HepG2 (cell line): ENCODE measurements around the gene WDR26. TPM values are rescaled to one million over a fixed set of nuclear protein-coding genes. Genes with fewer than 3 reads are reported as not detected.

Experiments
- ATAC-seq: fragments of 200-7000 bp; cut with Tn5 transposase; 3 replicates; pipeline ENCODE4 v1.9.1; 2020; ENCODE audit warnings: mild to moderate bottlenecking, moderate library complexity
- BruUV-seq: library from RNA; stranded (reverse); fragments of 400-500 nt; replicated peaks from 2 replicates; lab custom pipeline; 2021; lab: Mats Ljungman, UMichigan
- CTCF ChIA-PET: fragments of 300-600 bp; formaldehyde crosslinking; extraction: SDS; loops from one replicate; lab custom pipeline; 2021; ENCODE audit warnings: low total read pairs, inconsistent platforms, low intra/inter-chr PET ratio; lab: Yijun Ruan, JAX
- POLR2A ChIA-PET: fragments of 350-600 bp; sonication (Branson Sonifier 250); formaldehyde crosslinking; loops from one replicate; lab custom pipeline; 2020; ENCODE audit warnings: antibody characterized with exemption, inconsistent platforms; lab: Yijun Ruan, JAX
- DNase-seq: peaks from one replicate; pipeline ENCODE4 v3.0.0-alpha.2; 2015; ENCODE audit warnings: low spot score
- FAIRE-seq: peaks from 3 replicates; lab custom pipeline; 2011; peaks lifted over from hg19 to GRCh38; lab: Jason Lieb, UNC
- H2AFZ ChIP-seq: one replicate; pipeline ENCODE4 v1.6.1; 2011; ENCODE audit warnings: low read length, inconsistent platforms
- H3K27ac ChIP-seq: fragments of 300-600 bp; 3 replicates; pipeline ENCODE4 v1.8.0; 2011; ENCODE audit warnings: mixed run types, mild to moderate bottlenecking, mixed read lengths, low read length, inconsistent platforms; ENCODE audit not compliant: insufficient read depth; ENCODE audit errors: extremely low read length
- H3K27me3 ChIP-seq, 2 experiments: fragments of 200-600 bp in 1 of 2; 2 replicates in 1 of 2; 3 replicates in 1 of 2; pipeline versions ENCODE4 v1.6.0 to v1.8.0; 2011; ENCODE audit warnings: low read length in 2 of 2, mild to moderate bottlenecking in 2 of 2, moderate library complexity in 2 of 2, inconsistent platforms in 1 of 2; ENCODE audit not compliant: insufficient read depth in 2 of 2, control insufficient read depth in 1 of 2
- H3K36me3 ChIP-seq, 2 experiments: fragments of 200-600 bp in 1 of 2; replicated peaks in 1 of 2; 2 replicates in 1 of 2; 3 replicates in 1 of 2; pipeline versions ENCODE4 v1.5.1 to v1.8.0; 2011; ENCODE audit warnings: low read length in 2 of 2, inconsistent platforms in 1 of 2; ENCODE audit not compliant: insufficient read depth in 2 of 2, control insufficient read depth in 1 of 2
- H3K4me1 ChIP-seq: 2 replicates; pipeline ENCODE4 v1.5.1; 2012; ENCODE audit warnings: low read length, inconsistent platforms; ENCODE audit not compliant: insufficient read depth
- H3K4me2 ChIP-seq: 2 replicates; pipeline ENCODE4 v1.6.0; 2011; ENCODE audit warnings: low read depth, low read length, inconsistent platforms
- H3K4me3 ChIP-seq, 3 experiments: fragments of 200-600 bp in 1 of 3; sonication (generic), shearing (Covaris generic) in 1 of 3; replicated peaks in 1 of 3; 2 replicates each; pipeline ENCODE4 v1.5.1; 2011 to 2016; ENCODE audit warnings: low read length in 3 of 3, inconsistent platforms in 2 of 3, low read depth in 2 of 3, mild to moderate bottlenecking in 2 of 3, control low read depth in 1 of 3, mixed read lengths in 1 of 3; ENCODE audit not compliant: insufficient read depth in 1 of 3
- H3K79me2 ChIP-seq: one replicate; pipeline ENCODE4 v1.6.1; 2011; ENCODE audit warnings: low read length, inconsistent platforms; ENCODE audit not compliant: insufficient read depth
- H3K9ac ChIP-seq: 2 replicates; pipeline ENCODE4 v1.6.0; 2011; ENCODE audit warnings: mild to moderate bottlenecking, low read depth, low read length, inconsistent platforms; ENCODE audit not compliant: insufficient read depth
- H3K9me3 ChIP-seq: 2 replicates; pipeline ENCODE4 v1.5.1; 2012; ENCODE audit warnings: mild to moderate bottlenecking, low read length
- H4K20me1 ChIP-seq: 2 replicates; pipeline ENCODE4 v1.6.0; 2011; ENCODE audit warnings: inconsistent platforms, mild to moderate bottlenecking, low read length, moderate library complexity; ENCODE audit not compliant: insufficient read depth
- KMT2B ChIP-seq: IDR thresholded peaks from 2 replicates; pipeline ENCODE4 v1.6.1; 2016; ENCODE audit warnings: missing genetic modification reagents, missing compliant biosample characterization
- NCOA1 ChIP-seq: sonication (generic); formaldehyde crosslinking; IDR thresholded peaks from 2 replicates; pipeline ENCODE4 v1.9.0; 2021; ENCODE audit warnings: missing genetic modification reagents
- NCOA5 ChIP-seq: sonication (generic); formaldehyde crosslinking; IDR thresholded peaks from 2 replicates; pipeline ENCODE4 v1.4.0; 2020; ENCODE audit warnings: missing genetic modification reagents
- PCBP1 ChIP-seq: fragments of 200-400 bp; formaldehyde crosslinking; IDR thresholded peaks from 2 replicates; pipeline ENCODE4 v1.6.1; 2017; ENCODE audit warnings: mild to moderate bottlenecking, low read depth, low read length, borderline replicate concordance
- PPARG ChIP-seq: conservative IDR thresholded peaks from 2 replicates; pipeline ENCODE4 v1.6.1; 2016; ENCODE audit warnings: missing biosample characterization, missing genetic modification reagents
- RXRB ChIP-seq: IDR thresholded peaks from 2 replicates; pipeline ENCODE4 v1.6.1; 2016; ENCODE audit warnings: borderline replicate concordance, missing genetic modification reagents, missing compliant biosample characterization
- STAT5B ChIP-seq: sonication (generic); formaldehyde crosslinking; IDR thresholded peaks from 2 replicates; pipeline ENCODE4 v1.4.0; 2020; ENCODE audit warnings: missing genetic modification reagents
- TIGD3 ChIP-seq: sonication (generic); formaldehyde crosslinking; IDR thresholded peaks from 2 replicates; pipeline ENCODE4 v1.5.1; 2020; ENCODE audit warnings: mild to moderate bottlenecking, missing genetic modification reagents, borderline replicate concordance
- ZNF569 ChIP-seq: sonication (generic); formaldehyde crosslinking; IDR thresholded peaks from 2 replicates; pipeline ENCODE4 v1.5.0; 2020; ENCODE audit warnings: mild to moderate bottlenecking, missing genetic modification reagents, moderate library complexity, borderline replicate concordance
- ZNF83 ChIP-seq: sonication (generic); formaldehyde crosslinking; IDR thresholded peaks from 2 replicates; pipeline ENCODE4 v1.4.0; 2020; ENCODE audit warnings: missing genetic modification reagents, mild to moderate bottlenecking, borderline replicate concordance
- WGBS: methylation state at CpG from one replicate; pipeline ENCODE4 v1.1.6; 2017; ENCODE audit warnings: low lambda C conversion rate; 5-methylcytosine and 5-hydroxymethylcytosine counted together
- in situ Hi-C: cut with HindIII; loops from 2 replicates; pipeline ENCODE4 v1.10.0; 2017; ENCODE audit warnings: low pct_unique_long_range_greater_than_20kb; ENCODE audit not compliant: extremely low pct_ligation_motif_present
- intact Hi-C: fragments of 100-400 bp; cut with micrococcal nuclease; formaldehyde crosslinking; loops from one replicate; pipeline ENCODE4 v1.10.0; 2022; ENCODE audit not compliant: unreplicated experiment
- polyA plus RNA-seq, 8 experiments: library from polyadenylated mRNA; depleted of rRNA in 3 of 8; stranded (reverse) in 7 of 8; unstranded in 1 of 8; fragments of >200 nt; fragmentation: Illumina TruSeq in 4 of 8; extraction: Trizol in 4 of 8; gene quantifications; 2 replicates each; pipeline versions ENCODE4 v1.2.1 to v1.2.3, GENCODE V29; 2011 to 2016; ENCODE audit warnings: low read depth in 4 of 8, missing spikeins in 1 of 8, mixed read lengths in 1 of 8; ENCODE audit not compliant: insufficient read depth in 1 of 8
- total RNA-seq, 5 experiments: library from RNA; depleted of rRNA; stranded (reverse); fragments of >200 nt; fragmentation: Illumina TruSeq; extraction: Trizol; gene quantifications; 2 replicates each; pipeline ENCODE4 v1.2.3, GENCODE V29; 2016; ENCODE audit warnings: low read depth in 1 of 5
- TF ChIP-seq, protein P1 (sequence below): sonication (generic); formaldehyde crosslinking; IDR thresholded peaks from 2 replicates; pipeline ENCODE4 v1.4.0; 2020; ENCODE audit warnings: missing genetic modification reagents
- TF ChIP-seq, protein P2 (sequence below): sonication (generic); formaldehyde crosslinking; IDR thresholded peaks from 2 replicates; pipeline ENCODE4 v1.8.1; 2023; ENCODE audit warnings: mild to moderate bottlenecking, missing genetic modification reagents

The WDR26 gene
- total and polyA plus RNA-seq, 2 of the 13 experiments (the other 11 are each of a cell fraction or from before 2014, with no cell fraction given): 13.2 to 23.7 TPM

DNA sequence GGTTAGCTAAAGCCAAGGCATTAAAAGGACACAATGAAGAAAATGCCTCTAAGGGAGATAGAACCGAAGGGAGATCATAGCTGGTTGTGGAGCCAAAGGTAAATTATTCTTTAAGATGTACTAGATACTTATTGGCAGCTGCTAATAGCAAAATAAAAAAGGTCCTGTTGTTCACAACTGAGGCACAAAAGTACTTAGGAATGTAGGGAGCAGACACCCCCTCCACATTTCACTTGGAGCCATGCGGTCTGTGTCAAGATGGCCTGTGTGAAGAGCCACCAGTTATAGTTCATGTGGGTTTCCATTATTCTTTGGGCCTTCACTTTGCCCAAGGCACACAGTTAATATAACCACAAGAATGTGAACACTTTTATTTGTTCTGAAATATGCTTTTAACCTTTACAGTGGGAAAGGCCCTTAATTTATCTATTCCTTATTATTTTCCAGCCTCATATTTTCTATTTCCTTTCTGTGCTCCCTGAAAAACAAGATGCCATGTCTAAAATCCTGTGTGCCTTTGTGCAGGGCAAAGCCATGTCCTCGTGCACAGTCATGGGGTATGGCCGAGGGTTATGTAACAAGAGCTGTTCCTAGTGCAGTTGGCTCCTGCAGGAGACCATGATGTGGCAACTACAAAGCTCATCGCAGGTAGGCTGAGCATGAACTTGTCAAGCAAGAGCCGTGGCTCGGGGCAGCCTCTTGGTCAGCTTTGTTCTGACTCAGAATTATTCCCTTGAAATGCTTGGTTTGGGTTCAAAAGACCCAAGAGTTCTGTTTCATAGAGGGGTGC is 16.2 kb upstream of the WDR26 start:
- H3K9me3 ChIP-seq: no peaks in the 10 kb centered on the region
- H3K27ac ChIP-seq: no peak overlapping the region
- H3K4me3 ChIP-seq: no peak overlapping the region
- ATAC-seq (no peak), FAIRE-seq (no peak), DNase-seq (no peak)
- WGBS: 95% methylated on average over 7 of the region's 7 CpGs
- in situ Hi-C loops (no loop called here), intact Hi-C loops (loop anchor here (10.0 kb wide), 2 partner anchors 56 to 336 kb away; partner anchors contain the start of gene FBXO28)
- no TSS peak for BruUV-seq
- TF ChIP-seq ZNF569 (CRISPR knock-in tag) (no peak), KMT2B (no peak), PCBP1 (no peak), PPARG (CRISPR knock-in tag) (no peak), NCOA1 (CRISPR knock-in tag) (no peak), STAT5B (CRISPR knock-in tag) (no peak), ZNF83 (no peak), TIGD3 (CRISPR knock-in tag) (no peak), RXRB (CRISPR knock-in tag) (no peak), NCOA5 (CRISPR knock-in tag) (no peak)
- TF ChIP-seq, protein P1, sequence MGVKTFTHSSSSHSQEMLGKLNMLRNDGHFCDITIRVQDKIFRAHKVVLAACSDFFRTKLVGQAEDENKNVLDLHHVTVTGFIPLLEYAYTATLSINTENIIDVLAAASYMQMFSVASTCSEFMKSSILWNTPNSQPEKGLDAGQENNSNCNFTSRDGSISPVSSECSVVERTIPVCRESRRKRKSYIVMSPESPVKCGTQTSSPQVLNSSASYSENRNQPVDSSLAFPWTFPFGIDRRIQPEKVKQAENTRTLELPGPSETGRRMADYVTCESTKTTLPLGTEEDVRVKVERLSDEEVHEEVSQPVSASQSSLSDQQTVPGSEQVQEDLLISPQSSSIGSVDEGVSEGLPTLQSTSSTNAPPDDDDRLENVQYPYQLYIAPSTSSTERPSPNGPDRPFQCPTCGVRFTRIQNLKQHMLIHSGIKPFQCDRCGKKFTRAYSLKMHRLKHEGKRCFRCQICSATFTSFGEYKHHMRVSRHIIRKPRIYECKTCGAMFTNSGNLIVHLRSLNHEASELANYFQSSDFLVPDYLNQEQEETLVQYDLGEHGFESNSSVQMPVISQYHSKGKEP (CRISPR knock-in tag): no peak
- TF ChIP-seq, protein P2, sequence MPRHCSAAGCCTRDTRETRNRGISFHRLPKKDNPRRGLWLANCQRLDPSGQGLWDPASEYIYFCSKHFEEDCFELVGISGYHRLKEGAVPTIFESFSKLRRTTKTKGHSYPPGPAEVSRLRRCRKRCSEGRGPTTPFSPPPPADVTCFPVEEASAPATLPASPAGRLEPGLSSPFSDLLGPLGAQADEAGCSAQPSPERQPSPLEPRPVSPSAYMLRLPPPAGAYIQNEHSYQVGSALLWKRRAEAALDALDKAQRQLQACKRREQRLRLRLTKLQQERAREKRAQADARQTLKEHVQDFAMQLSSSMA (CRISPR knock-in tag): no peak
- POLR2A ChIA-PET: no interaction called here
- H3K79me2 ChIP-seq: no peaks in the 10 kb centered on the region
- no peak overlapping the region for H3K4me2 ChIP-seq
- CTCF ChIA-PET: no interaction called here
- H3K4me1 ChIP-seq: peaks cover 17% of the 10 kb centered on the region
- no peak overlapping the region for H3K9ac ChIP-seq
- no peaks in the 10 kb centered on the region for H3K27me3 ChIP-seq
- no peaks in the 10 kb centered on the region for H4K20me1 ChIP-seq
- no peaks in the 10 kb centered on the region; a peak in 1 of 5 replicates for H3K36me3 ChIP-seq
- no peak overlapping the region for H2AFZ ChIP-seq
